Neural progenitor cell (in vitro differentiated cells): ENCODE data around the gene BDH2.

ENCODE experiments used
- EZH2 ChIP-seq: fragments of 200-600 bp; sonication (generic); IDR thresholded peaks from 2 replicates; pipeline ENCODE4 v1.6.1; 2017; ENCODE audit warnings: antibody characterized with exemption, mild to moderate bottlenecking, moderate library complexity
- EZH2phosphoT487 ChIP-seq: fragments of 200-600 bp; sonication (generic); IDR thresholded peaks from 2 replicates; pipeline ENCODE4 v1.6.1; 2017; ENCODE audit warnings: antibody characterized with exemption
- TF ChIP-seq, protein P1 (sequence below): fragments of 200-600 bp; sonication (generic); IDR thresholded peaks from 2 replicates; pipeline ENCODE4 v1.5.1; 2017; ENCODE audit warnings: antibody characterized with exemption, mild to moderate bottlenecking

DNA sequence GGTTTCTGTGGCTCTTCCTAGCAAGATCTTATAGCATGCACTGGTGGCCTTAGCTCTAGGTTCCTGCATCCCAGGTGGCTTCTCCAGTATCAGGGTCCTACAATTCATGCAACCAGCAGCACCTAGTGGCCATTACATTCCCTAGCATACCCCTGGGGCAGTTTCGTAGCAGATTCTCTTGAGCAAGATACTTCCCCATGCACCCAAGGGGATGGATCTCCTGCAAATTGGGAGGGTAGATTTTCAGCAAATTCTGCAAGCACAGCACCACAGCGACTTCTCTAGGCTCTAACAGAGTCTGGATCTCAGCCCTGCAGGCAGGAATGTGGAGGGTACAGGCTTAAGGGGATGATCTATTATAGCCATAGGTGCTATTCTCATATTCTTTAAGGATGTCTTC lies 67.1 kb downstream of the BDH2 start:
- TF ChIP-seq, protein P1, sequence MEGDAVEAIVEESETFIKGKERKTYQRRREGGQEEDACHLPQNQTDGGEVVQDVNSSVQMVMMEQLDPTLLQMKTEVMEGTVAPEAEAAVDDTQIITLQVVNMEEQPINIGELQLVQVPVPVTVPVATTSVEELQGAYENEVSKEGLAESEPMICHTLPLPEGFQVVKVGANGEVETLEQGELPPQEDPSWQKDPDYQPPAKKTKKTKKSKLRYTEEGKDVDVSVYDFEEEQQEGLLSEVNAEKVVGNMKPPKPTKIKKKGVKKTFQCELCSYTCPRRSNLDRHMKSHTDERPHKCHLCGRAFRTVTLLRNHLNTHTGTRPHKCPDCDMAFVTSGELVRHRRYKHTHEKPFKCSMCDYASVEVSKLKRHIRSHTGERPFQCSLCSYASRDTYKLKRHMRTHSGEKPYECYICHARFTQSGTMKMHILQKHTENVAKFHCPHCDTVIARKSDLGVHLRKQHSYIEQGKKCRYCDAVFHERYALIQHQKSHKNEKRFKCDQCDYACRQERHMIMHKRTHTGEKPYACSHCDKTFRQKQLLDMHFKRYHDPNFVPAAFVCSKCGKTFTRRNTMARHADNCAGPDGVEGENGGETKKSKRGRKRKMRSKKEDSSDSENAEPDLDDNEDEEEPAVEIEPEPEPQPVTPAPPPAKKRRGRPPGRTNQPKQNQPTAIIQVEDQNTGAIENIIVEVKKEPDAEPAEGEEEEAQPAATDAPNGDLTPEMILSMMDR = peak; percentile 69
- TF ChIP-seq EZH2 (no peak), EZH2phosphoT487 (no peak)
